ENCODE measurements around the gene CAMKK1.

CAMKK1 gene

GRCh38 chr17:3817851-3818605, 74.8 kb downstream of the CAMKK1 start:
- no peak overlapping the region for H3K27ac ChIP-seq
- no peak for DNase-seq (ENCODE audit: low read depth, low spot score)

GRCh38 chr17:3815925-3816324, 76.9 kb downstream of the CAMKK1 start:
- no peak for DNase-seq (ENCODE audit: low read depth, low spot score)
- no peak overlapping the region for H3K27ac ChIP-seq

GRCh38 chr17:3815122-3815521, 77.7 kb downstream of the CAMKK1 start:
- no peak overlapping the region for H3K27ac ChIP-seq
- no peak for DNase-seq (ENCODE audit: low read depth, low spot score)

- no peak overlapping the region for H3K27ac ChIP-seq
- DNase-seq (ENCODE audit: low read depth, low spot score), result no peak
Measured at GRCh38 chr17:3814361-3814760, 78.5 kb downstream of the CAMKK1 start.

- no peak for DNase-seq (ENCODE audit: low read depth, low spot score)
- no peak overlapping the region for H3K27ac ChIP-seq
Measured at GRCh38 chr17:3813171-3813570, 79.7 kb downstream of the CAMKK1 start.

- H3K27ac ChIP-seq, result no peak overlapping the region
- no peak for DNase-seq (ENCODE audit: low read depth, low spot score)
Measured at GRCh38 chr17:3812771-3813170, 80.1 kb downstream of the CAMKK1 start.

- DNase-seq (ENCODE audit: low read depth, low spot score), result no peak
- no peak overlapping the region for H3K27ac ChIP-seq
Measured at GRCh38 chr17:3812284-3812683, 80.6 kb downstream of the CAMKK1 start.
